GDM1 (cell line): ENCODE data around the gene MB.

Source experiments
- DNase-seq: peaks from one replicate; lab custom pipeline; 2025; lab: John Stamatoyannopoulos, UW

MB gene

GRCh38 chr22:35572556-35572955 is 44.6 kb downstream of the MB start:
- DNase-seq, result no peak

- no peak for DNase-seq
These were observed 46.4 kb downstream of the MB start for GRCh38 chr22:35570686-35571194.

GRCh38 chr22:35569916-35570315 is 47.2 kb downstream of the MB start:
- DNase-seq, result no peak

GRCh38 chr22:35568751-35569739 is 48.1 kb downstream of the MB start:
- no peak for DNase-seq

GRCh38 chr22:35567351-35568141 is 49.6 kb downstream of the MB start:
- no peak for DNase-seq

- DNase-seq, result no peak
These were observed 51.9 kb downstream of the MB start for GRCh38 chr22:35564975-35565867.

GRCh38 chr22:35563211-35563610 is 53.9 kb downstream of the MB start:
- no peak for DNase-seq

- DNase-seq, result no peak
These were observed 55.2 kb downstream of the MB start for GRCh38 chr22:35561796-35562526.

- no peak for DNase-seq
These were observed 56.3 kb downstream of the MB start for GRCh38 chr22:35560824-35561223.

- no peak for DNase-seq
These were observed 56.8 kb downstream of the MB start for GRCh38 chr22:35560366-35560765.

GRCh38 chr22:35559354-35560005 is 57.6 kb downstream of the MB start:
- no peak for DNase-seq

GRCh38 chr22:35558719-35559118 is 58.4 kb downstream of the MB start:
- DNase-seq, result no peak

- DNase-seq, result no peak
These were observed 59.1 kb downstream of the MB start for GRCh38 chr22:35558031-35558430.
